NCI-H2081 (cell line): ENCODE results near the gene LDLRAD3.
A peak's percentile ranks its signal among the peaks of the same experiment; 100 is the strongest.
"Not testable (repeated sequence)": the region's sequence is repeated elsewhere in the genome, so short reads cannot be mapped to it uniquely, and the experiment has no call there.

ENCODE experiments used
- DNase-seq, 2 experiments: peaks; one replicate each; lab custom pipeline; 2025; lab: John Stamatoyannopoulos, UW

LDLRAD3 gene

GRCh38 chr11:36019005-36019596 lies 75.2 kb downstream of the LDLRAD3 start:
- peak in 1 of 2 experiments; percentile 26 for DNase-seq

- no peak for DNase-seq
Observed at GRCh38 chr11:36019722-36020121, 75.9 kb downstream of the LDLRAD3 start.

- no peak for DNase-seq
Observed at GRCh38 chr11:36022882-36023281, 79.0 kb downstream of the LDLRAD3 start.

- no peak for DNase-seq
Observed at GRCh38 chr11:36023922-36024321, 80.1 kb downstream of the LDLRAD3 start.

- no peak for DNase-seq
Observed at GRCh38 chr11:36024716-36025115, 80.9 kb downstream of the LDLRAD3 start.

GRCh38 chr11:36026315-36026968 lies 82.6 kb downstream of the LDLRAD3 start:
- DNase-seq, result no peak

- no peak for DNase-seq
Observed at GRCh38 chr11:36027731-36028130, 83.9 kb downstream of the LDLRAD3 start.

- no peak for DNase-seq
Observed at GRCh38 chr11:36029616-36030015, 85.8 kb downstream of the LDLRAD3 start.

GRCh38 chr11:36030731-36031281 lies 86.9 kb downstream of the LDLRAD3 start:
- DNase-seq, result peak in 1 of 2 experiments; percentile 2

- peak in 1 of 2 experiments; percentile 36 for DNase-seq
Observed at GRCh38 chr11:36033082-36033751, 89.4 kb downstream of the LDLRAD3 start.

- no peak for DNase-seq
Observed at GRCh38 chr11:36033936-36034335, 90.1 kb downstream of the LDLRAD3 start.

- no peak for DNase-seq
Observed at GRCh38 chr11:36034551-36035331, 90.9 kb downstream of the LDLRAD3 start.

- no peak for DNase-seq
Observed at GRCh38 chr11:36035454-36035853, 91.6 kb downstream of the LDLRAD3 start.

- DNase-seq, result no peak
Observed at GRCh38 chr11:36035999-36036398, 92.1 kb downstream of the LDLRAD3 start.

GRCh38 chr11:36037031-36037430 lies 93.2 kb downstream of the LDLRAD3 start:
- no peak for DNase-seq

GRCh38 chr11:36038541-36038940 lies 94.7 kb downstream of the LDLRAD3 start:
- DNase-seq, result no peak

- DNase-seq, result no peak
Observed at GRCh38 chr11:36039471-36039870, 95.6 kb downstream of the LDLRAD3 start.

GRCh38 chr11:36041988-36042611 lies 98.2 kb downstream of the LDLRAD3 start:
- no peak for DNase-seq

GRCh38 chr11:36044636-36045035 lies 100.8 kb downstream of the LDLRAD3 start:
- peak in 1 of 2 experiments; percentile 2 for DNase-seq

- not testable (repeated sequence) for DNase-seq
Observed at GRCh38 chr11:36045945-36046344, 102.1 kb downstream of the LDLRAD3 start.

- DNase-seq, result no peak
Observed at GRCh38 chr11:36046932-36047331, 103.1 kb downstream of the LDLRAD3 start.

- no peak for DNase-seq
Observed at GRCh38 chr11:36047344-36047743, 103.5 kb downstream of the LDLRAD3 start.
